Prostate gland (tissue), 2 donors: ENCODE measurements around the gene LAMA2. TPM values are rescaled to one million over a fixed set of nuclear protein-coding genes. Genes with fewer than 3 reads are reported as not detected.
A peak's percentile ranks its signal among the peaks of the same experiment; 100 is the strongest.

Experiments
- DNase-seq: peaks from one replicate; pipeline ENCODE4 v3.0.0-alpha.2; 2019; ENCODE audit warnings: low spot score
- H3K27ac ChIP-seq, 2 donors: fragments of 200-600 bp; sonication (generic); 2 replicates each; pipeline ENCODE4 v1.5.1; 2017 to 2019
- H3K27me3 ChIP-seq: fragments of 200-600 bp; sonication (generic); replicated peaks from 2 replicates; pipeline ENCODE4 v1.5.1; 2019; ENCODE audit not compliant: insufficient read depth
- H3K36me3 ChIP-seq, 2 donors: fragments of 200-600 bp; sonication (generic); 1 replicate in 1 of 2; 2 replicates in 1 of 2; pipeline versions ENCODE4 v1.5.1 to v1.8.1; 2017 to 2019
- H3K4me1 ChIP-seq: fragments of 200-600 bp; sonication (generic); replicated peaks from 2 replicates; pipeline ENCODE4 v1.5.1; 2019
- H3K4me3 ChIP-seq, 2 donors: fragments of 200-600 bp; sonication (generic); 2 replicates each; pipeline ENCODE4 v1.5.1; 2017 to 2019
- H3K9me3 ChIP-seq: fragments of 200-600 bp; sonication (generic); 2 replicates; pipeline ENCODE4 v1.5.1; 2017
- POLR2A ChIP-seq: fragments of 450-650 bp; IDR thresholded peaks from one replicate; pipeline ENCODE4 v1.6.1; 2016; ENCODE audit warnings: antibody characterized with exemption, mild to moderate bottlenecking
- POLR2AphosphoS5 ChIP-seq: sonication (generic); formaldehyde crosslinking; IDR thresholded peaks from one replicate; pipeline ENCODE4 v1.6.1; 2017; ENCODE audit warnings: antibody characterized with exemption
- WGBS: methylation state at CpG from one replicate; pipeline ENCODE4 v1.1.5; 2018; 5-methylcytosine and 5-hydroxymethylcytosine counted together
- intact Hi-C: fragments of 100-400 bp; cut with DNase I; formaldehyde crosslinking; loops from one replicate; pipeline ENCODE4 v1.14.2; 2022
- total RNA-seq, 2 donors: library from RNA; depleted of rRNA; stranded (reverse); fragments of >200 nt; gene quantifications; one replicate each; pipeline ENCODE4 v1.1.0, GENCODE V29; 2016
- TF ChIP-seq, protein P1 (sequence below), 4 experiments: fragments of 200-600 bp in 2 of 4; fragments of 450-650 bp in 2 of 4; sonication (generic) in 2 of 4; IDR thresholded peaks; 1 replicate in 3 of 4; 2 replicates in 1 of 4; pipeline ENCODE4 v1.5.1; 2016 to 2019; ENCODE audit warnings: antibody characterized with exemption in 4 of 4, mild to moderate bottlenecking in 2 of 4, moderate library complexity in 2 of 4

The LAMA2 gene
- total RNA-seq, 2 donors from 2014 or later = 10.1 to 89.1 TPM

- intact Hi-C loops = no loop called here
- H3K36me3 ChIP-seq = no peaks in the 10 kb centered on the region
- no peak overlapping the region for H3K4me3 ChIP-seq
- H3K27ac ChIP-seq = no peak overlapping the region
- TF ChIP-seq POLR2A = no peak
- no peak for TF ChIP-seq POLR2AphosphoS5
- TF ChIP-seq, protein P1, sequence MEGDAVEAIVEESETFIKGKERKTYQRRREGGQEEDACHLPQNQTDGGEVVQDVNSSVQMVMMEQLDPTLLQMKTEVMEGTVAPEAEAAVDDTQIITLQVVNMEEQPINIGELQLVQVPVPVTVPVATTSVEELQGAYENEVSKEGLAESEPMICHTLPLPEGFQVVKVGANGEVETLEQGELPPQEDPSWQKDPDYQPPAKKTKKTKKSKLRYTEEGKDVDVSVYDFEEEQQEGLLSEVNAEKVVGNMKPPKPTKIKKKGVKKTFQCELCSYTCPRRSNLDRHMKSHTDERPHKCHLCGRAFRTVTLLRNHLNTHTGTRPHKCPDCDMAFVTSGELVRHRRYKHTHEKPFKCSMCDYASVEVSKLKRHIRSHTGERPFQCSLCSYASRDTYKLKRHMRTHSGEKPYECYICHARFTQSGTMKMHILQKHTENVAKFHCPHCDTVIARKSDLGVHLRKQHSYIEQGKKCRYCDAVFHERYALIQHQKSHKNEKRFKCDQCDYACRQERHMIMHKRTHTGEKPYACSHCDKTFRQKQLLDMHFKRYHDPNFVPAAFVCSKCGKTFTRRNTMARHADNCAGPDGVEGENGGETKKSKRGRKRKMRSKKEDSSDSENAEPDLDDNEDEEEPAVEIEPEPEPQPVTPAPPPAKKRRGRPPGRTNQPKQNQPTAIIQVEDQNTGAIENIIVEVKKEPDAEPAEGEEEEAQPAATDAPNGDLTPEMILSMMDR (IDR thresholded peaks at IDR 0.05) = no peak
- WGBS = 68% methylated on average over 3 of the region's 3 CpGs
- H3K27me3 ChIP-seq = no peaks in the 10 kb centered on the region
- DNase-seq = no peak
- H3K9me3 ChIP-seq = no peaks in the 10 kb centered on the region
- H3K4me1 ChIP-seq = no peaks in the 10 kb centered on the region
Measured at GRCh38 chr6:129115471-129115870, 232.5 kb downstream of the LAMA2 start.

DNA sequence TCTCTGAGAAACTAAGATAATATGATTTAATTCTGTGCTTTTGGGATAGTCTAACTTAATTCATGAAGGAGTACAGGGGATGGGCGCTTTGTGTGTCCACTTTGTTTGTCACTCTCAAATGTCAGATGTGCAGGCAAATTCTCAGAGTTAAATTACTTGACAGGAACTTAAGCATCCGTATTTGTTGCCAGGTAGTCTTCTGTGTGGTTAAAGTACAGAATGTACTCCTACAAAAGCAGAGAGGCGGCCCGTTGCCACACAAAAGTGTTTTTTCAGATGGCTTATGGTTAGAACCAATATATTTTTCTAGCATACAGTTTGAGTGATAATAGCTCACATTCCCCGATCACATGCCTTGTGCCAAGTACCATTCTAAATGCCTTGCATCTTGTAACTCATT lies 234.4 kb downstream of the LAMA2 start:
- H3K27me3 ChIP-seq = no peaks in the 10 kb centered on the region
- H3K4me3 ChIP-seq = no peak overlapping the region
- DNase-seq = no peak
- TF ChIP-seq, protein P1 (IDR thresholded peaks at IDR 0.05) = no peak
- no peak for TF ChIP-seq POLR2A
- TF ChIP-seq POLR2AphosphoS5 = no peak
- WGBS = 55% methylated on average over 5 of the region's 5 CpGs
- intact Hi-C loops = no loop called here
- H3K4me1 ChIP-seq = no peaks in the 10 kb centered on the region
- H3K36me3 ChIP-seq = no peaks in the 10 kb centered on the region
- no peak overlapping the region for H3K27ac ChIP-seq
- H3K9me3 ChIP-seq = no peaks in the 10 kb centered on the region

- WGBS = 75% methylated on average over 3 of the region's 3 CpGs
- H3K4me1 ChIP-seq = no peaks in the 10 kb centered on the region
- H3K27ac ChIP-seq = no peak overlapping the region
- H3K9me3 ChIP-seq = no peaks in the 10 kb centered on the region
- no peaks in the 10 kb centered on the region for H3K27me3 ChIP-seq
- H3K36me3 ChIP-seq = no peaks in the 10 kb centered on the region
- intact Hi-C loops = no loop called here
- TF ChIP-seq, protein P1 (IDR thresholded peaks at IDR 0.05) = no peak
- TF ChIP-seq POLR2A = no peak
- no peak for TF ChIP-seq POLR2AphosphoS5
- no peak overlapping the region for H3K4me3 ChIP-seq
- DNase-seq = no peak
Measured at GRCh38 chr6:129120856-129121638, 238.1 kb downstream of the LAMA2 start.

GRCh38 chr6:129124347-129124746 lies 241.4 kb downstream of the LAMA2 start:
- DNase-seq = no peak
- intact Hi-C loops = no loop called here
- Histone ChIP-seq H3K9me3 (no peaks in the 10 kb centered on the region), H3K27me3 (no peaks in the 10 kb centered on the region), H3K27ac (no peak overlapping the region), H3K36me3 (no peaks in the 10 kb centered on the region), H3K4me1 (no peaks in the 10 kb centered on the region), H3K4me3 (no peak overlapping the region)
- 100% methylated on average over 1 of the region's 1 CpG for WGBS
- TF ChIP-seq POLR2AphosphoS5 = no peak
- no peak for TF ChIP-seq POLR2A
- TF ChIP-seq, protein P1 (IDR thresholded peaks at IDR 0.05) = no peak

DNA sequence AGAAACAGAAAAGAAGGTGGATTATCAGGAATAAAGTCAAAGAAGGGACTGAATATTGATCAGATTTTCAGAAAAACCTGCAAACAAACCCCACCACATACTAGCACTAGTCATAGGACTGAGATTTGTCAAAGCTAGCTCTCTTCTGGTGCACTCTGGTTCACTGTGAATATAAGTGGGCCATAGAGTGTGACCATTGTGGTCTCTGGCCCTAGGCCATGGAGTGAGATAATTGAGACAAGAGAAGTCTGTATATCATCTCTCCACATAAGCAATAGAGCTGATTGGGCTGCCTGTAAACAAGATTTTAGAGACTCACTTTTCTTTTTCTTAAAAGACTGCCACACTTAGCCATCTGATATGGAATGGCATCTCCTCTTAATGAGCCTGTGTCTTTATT lies 247.2 kb downstream of the LAMA2 start:
- no peaks in the 10 kb centered on the region for H3K9me3 ChIP-seq
- intact Hi-C loops = no loop called here
- no peak for DNase-seq
- no peaks in the 10 kb centered on the region for H3K36me3 ChIP-seq
- H3K4me3 ChIP-seq = no peak overlapping the region
- TF ChIP-seq POLR2AphosphoS5 = no peak
- H3K27ac ChIP-seq = peak overlapping the region; percentile 1 to 13
- no peaks in the 10 kb centered on the region for H3K27me3 ChIP-seq
- no peaks in the 10 kb centered on the region for H3K4me1 ChIP-seq
